K562 (cell line): ENCODE results near the gene PPT1. TPM values are rescaled to one million over a fixed set of nuclear protein-coding genes. Genes with fewer than 3 reads are reported as not detected.

Experiments
- CCAR2 ChIP-seq: fragments of 200-400 bp; formaldehyde crosslinking; IDR thresholded peaks from 2 replicates; pipeline ENCODE4 v1.6.1; 2017; ENCODE audit warnings: mild to moderate bottlenecking, low read depth, low read length
- ELF1 ChIP-seq: fragments of 200-800 bp; sonication (Bioruptor generic); IDR thresholded peaks from 2 replicates; pipeline ENCODE4 v1.6.1; 2016; ENCODE audit warnings: missing genetic modification characterization, missing compliant biosample characterization
- ELF2 ChIP-seq: fragments of 250-450 bp; sonication (Bioruptor Pico); IDR thresholded peaks from 2 replicates; pipeline ENCODE4 v1.5.0; 2021; ENCODE audit warnings: mild to moderate bottlenecking
- FOXK2 ChIP-seq, 2 experiments: fragments of 450-650 bp; IDR thresholded peaks in 1 of 2; conservative IDR thresholded peaks in 1 of 2; 2 replicates each; pipeline ENCODE4 v1.6.1; 2016; ENCODE audit warnings: low read depth in 2 of 2, mild to moderate bottlenecking in 1 of 2
- HDAC3 ChIP-seq: fragments of 450-650 bp; IDR thresholded peaks from 2 replicates; pipeline ENCODE4 v1.6.1; 2018; ENCODE audit warnings: borderline replicate concordance, mild to moderate bottlenecking, moderate library complexity; ENCODE audit not compliant: partially characterized antibody
- JUND ChIP-seq, 2 experiments: IDR thresholded peaks; 2 replicates in 1 of 2; 3 replicates in 1 of 2; pipeline ENCODE4 v1.6.1; 2011; ENCODE audit warnings: borderline replicate concordance in 2 of 2, low read depth in 2 of 2, low read length in 2 of 2, improper control_type of control experiment in 1 of 2, missing biosample characterization in 1 of 2, missing genetic modification characterization in 1 of 2, missing genetic modification reagents in 1 of 2
- NEUROD1 ChIP-seq: fragments of 150-350 bp; IDR thresholded peaks from 2 replicates; pipeline ENCODE4 v1.6.1; 2014; ENCODE audit warnings: borderline replicate concordance, low read length, low read depth; ENCODE audit not compliant: partially characterized antibody
- NFIC ChIP-seq: fragments of 450-650 bp; IDR thresholded peaks from 2 replicates; pipeline ENCODE4 v1.6.1; 2017; ENCODE audit warnings: mild to moderate bottlenecking, inconsistent platforms
- SMAD4 ChIP-seq: fragments of 250-450 bp; sonication (Bioruptor Pico); conservative IDR thresholded peaks from 2 replicates; pipeline ENCODE4 v1.8.0; 2021; ENCODE audit warnings: inconsistent platforms, mild to moderate bottlenecking, moderate library complexity
- SRSF3 ChIP-seq: fragments of 200-400 bp; formaldehyde crosslinking; IDR thresholded peaks from 2 replicates; pipeline ENCODE4 v1.6.1; 2016; ENCODE audit warnings: mild to moderate bottlenecking, low read length, moderate library complexity; ENCODE audit not compliant: insufficient read depth
- TBL1XR1 ChIP-seq, 2 experiments: IDR thresholded peaks; 2 replicates each; pipeline ENCODE4 v1.6.1; 2012; ENCODE audit warnings: improper control_type of control experiment in 2 of 2, low read length in 2 of 2, mild to moderate bottlenecking in 1 of 2
- TCF3 ChIP-seq: sonication (generic); formaldehyde crosslinking; IDR thresholded peaks from 2 replicates; pipeline ENCODE4 v1.4.0; 2020; ENCODE audit warnings: mild to moderate bottlenecking, missing genetic modification reagents
- TRIM28 ChIP-seq: fragments of 450-650 bp; IDR thresholded peaks from 2 replicates; pipeline ENCODE4 v1.6.1; 2017
- ZFP91 ChIP-seq: sonication (generic); formaldehyde crosslinking; IDR thresholded peaks from 2 replicates; pipeline ENCODE4 v1.8.0; 2022; ENCODE audit warnings: mild to moderate bottlenecking, missing genetic modification reagents
- ZNF253 ChIP-seq: fragments of 250-450 bp; sonication (Bioruptor Pico); conservative IDR thresholded peaks from 2 replicates; pipeline ENCODE4 v1.6.1; 2021; ENCODE audit warnings: mild to moderate bottlenecking
- polyA plus RNA-seq, 8 experiments: library from polyadenylated mRNA; depleted of rRNA in 4 of 8; stranded (reverse) in 5 of 8; unstranded in 3 of 8; fragments of >200 nt; fragmentation: Nextera tagmentation in 2 of 8; fragmentation: Illumina TruSeq in 1 of 8; extraction: Ambion mirVana in 2 of 8; extraction: Trizol in 1 of 8; gene quantifications; 2 replicates each; pipeline versions ENCODE4 v1.2.1 to v1.2.3, GENCODE V29; 2011 to 2014; ENCODE audit warnings: inconsistent platforms in 1 of 8, missing spikeins in 1 of 8
- total RNA-seq, 7 experiments: library from RNA; depleted of rRNA in 6 of 7; stranded (reverse); fragments of >200 nt in 6 of 7; fragmentation: Illumina TruSeq in 2 of 7; extraction: Trizol in 2 of 7; gene quantifications; 2 replicates each; pipeline versions ENCODE4 v1.2.1 to v1.2.3, GENCODE V29; 2011 to 2021; ENCODE audit warnings: low replicate concordance in 1 of 7
- TF ChIP-seq, protein P1 (sequence below), 2 experiments: IDR thresholded peaks in 1 of 2; conservative IDR thresholded peaks in 1 of 2; 2 replicates each; pipeline ENCODE4 v1.6.1; 2016; ENCODE audit warnings: low read depth in 2 of 2, mild to moderate bottlenecking in 1 of 2, missing compliant biosample characterization in 1 of 2, missing genetic modification characterization in 1 of 2, moderate library complexity in 1 of 2
- TF ChIP-seq, protein P2 (sequence below): sonication (generic); formaldehyde crosslinking; IDR thresholded peaks from 2 replicates; pipeline ENCODE4 v1.8.1; 2023; ENCODE audit warnings: mild to moderate bottlenecking, missing genetic modification reagents
- TF ChIP-seq, protein P3 (sequence below): fragments of 250-450 bp; sonication (Bioruptor Pico); IDR thresholded peaks from 2 replicates; pipeline ENCODE4 v1.5.0; 2021; ENCODE audit warnings: mild to moderate bottlenecking, moderate library complexity

The PPT1 gene
- total and polyA plus RNA-seq, 9 of the 15 experiments (the other 6 are each of a cell fraction or from before 2014, with no cell fraction given): 72.2 to 285 (median 143) TPM

DNA sequence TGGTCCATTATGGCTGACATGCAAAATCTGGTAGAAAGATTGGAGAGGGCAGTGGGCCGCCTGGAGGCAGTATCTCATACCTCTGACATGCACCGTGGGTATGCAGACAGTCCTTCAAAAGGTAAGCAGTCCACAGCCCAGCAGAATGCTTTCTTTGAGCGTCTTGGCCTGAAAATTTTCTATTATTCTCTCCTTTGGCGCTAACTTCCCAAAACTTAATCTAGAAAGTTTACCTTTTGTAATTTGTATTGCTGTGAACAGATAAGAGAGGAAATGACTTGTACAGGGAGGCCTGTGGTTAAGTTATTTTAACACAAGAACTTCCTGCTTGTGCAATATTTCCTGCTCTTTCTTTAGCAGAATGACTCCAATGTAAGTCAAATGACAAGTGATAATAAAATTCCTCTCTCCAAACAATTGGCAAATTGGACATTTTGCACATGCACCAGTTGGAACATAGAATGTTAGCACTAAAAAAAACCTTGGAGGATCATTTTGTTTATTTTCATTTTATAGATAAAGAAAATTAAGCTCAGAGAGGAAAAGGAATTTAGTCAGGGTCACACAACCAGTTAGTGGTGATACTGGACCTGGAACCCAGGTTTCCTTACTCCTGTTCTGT lies 37.6 kb downstream of the PPT1 start (continued):
- TF ChIP-seq, protein P1, sequence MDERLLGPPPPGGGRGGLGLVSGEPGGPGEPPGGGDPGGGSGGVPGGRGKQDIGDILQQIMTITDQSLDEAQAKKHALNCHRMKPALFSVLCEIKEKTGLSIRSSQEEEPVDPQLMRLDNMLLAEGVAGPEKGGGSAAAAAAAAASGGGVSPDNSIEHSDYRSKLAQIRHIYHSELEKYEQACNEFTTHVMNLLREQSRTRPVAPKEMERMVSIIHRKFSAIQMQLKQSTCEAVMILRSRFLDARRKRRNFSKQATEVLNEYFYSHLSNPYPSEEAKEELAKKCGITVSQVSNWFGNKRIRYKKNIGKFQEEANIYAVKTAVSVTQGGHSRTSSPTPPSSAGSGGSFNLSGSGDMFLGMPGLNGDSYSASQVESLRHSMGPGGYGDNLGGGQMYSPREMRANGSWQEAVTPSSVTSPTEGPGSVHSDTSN (CRISPR knock-in tag; IDR thresholded peaks at IDR 0.05; ENCODE audit: low read depth): no peak
- TF ChIP-seq, protein P1 (tag; conservative IDR thresholded peaks at IDR 0.05; ENCODE audit: low read depth): no peak
- TF ChIP-seq TCF3 (peak; percentile 89), HDAC3 (peak; percentile 82), TBL1XR1 (IDR thresholded peaks at IDR 0.05; ENCODE audit: low read length in 2 of 2) (peak in 1 of 2 experiments; percentile 73; a peak in 2 of 4 replicates), ELF2 (CRISPR knock-in tag) (peak; percentile 63; the same call in 1 of the 2 replicates), TRIM28 (no peak), CCAR2 (no peak), ZFP91 (no peak), NEUROD1 (peak; percentile 78), SMAD4 (no peak; the same call in 1 of the 2 replicates), JUND (IDR thresholded peaks at IDR 0.05; ENCODE audit: borderline replicate concordance, low read depth, low read length) (peak; percentile 86), JUND (tag; IDR thresholded peaks at IDR 0.05; ENCODE audit: borderline replicate concordance, low read depth, low read length) (peak; percentile 63; the same call in 1 of the 3 replicates), SRSF3 (no peak), ZNF253 (no peak), FOXK2 (conservative IDR thresholded peaks at IDR 0.05 in 1 of 2, IDR thresholded peaks at IDR 0.05 in 1 of 2; ENCODE audit: low read depth in 2 of 2) (no peak), NFIC (no peak), ELF1 (peak; percentile 69)
- TF ChIP-seq, protein P2, sequence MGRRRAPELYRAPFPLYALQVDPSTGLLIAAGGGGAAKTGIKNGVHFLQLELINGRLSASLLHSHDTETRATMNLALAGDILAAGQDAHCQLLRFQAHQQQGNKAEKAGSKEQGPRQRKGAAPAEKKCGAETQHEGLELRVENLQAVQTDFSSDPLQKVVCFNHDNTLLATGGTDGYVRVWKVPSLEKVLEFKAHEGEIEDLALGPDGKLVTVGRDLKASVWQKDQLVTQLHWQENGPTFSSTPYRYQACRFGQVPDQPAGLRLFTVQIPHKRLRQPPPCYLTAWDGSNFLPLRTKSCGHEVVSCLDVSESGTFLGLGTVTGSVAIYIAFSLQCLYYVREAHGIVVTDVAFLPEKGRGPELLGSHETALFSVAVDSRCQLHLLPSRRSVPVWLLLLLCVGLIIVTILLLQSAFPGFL (CRISPR knock-in tag): no peak
- TF ChIP-seq, protein P3, sequence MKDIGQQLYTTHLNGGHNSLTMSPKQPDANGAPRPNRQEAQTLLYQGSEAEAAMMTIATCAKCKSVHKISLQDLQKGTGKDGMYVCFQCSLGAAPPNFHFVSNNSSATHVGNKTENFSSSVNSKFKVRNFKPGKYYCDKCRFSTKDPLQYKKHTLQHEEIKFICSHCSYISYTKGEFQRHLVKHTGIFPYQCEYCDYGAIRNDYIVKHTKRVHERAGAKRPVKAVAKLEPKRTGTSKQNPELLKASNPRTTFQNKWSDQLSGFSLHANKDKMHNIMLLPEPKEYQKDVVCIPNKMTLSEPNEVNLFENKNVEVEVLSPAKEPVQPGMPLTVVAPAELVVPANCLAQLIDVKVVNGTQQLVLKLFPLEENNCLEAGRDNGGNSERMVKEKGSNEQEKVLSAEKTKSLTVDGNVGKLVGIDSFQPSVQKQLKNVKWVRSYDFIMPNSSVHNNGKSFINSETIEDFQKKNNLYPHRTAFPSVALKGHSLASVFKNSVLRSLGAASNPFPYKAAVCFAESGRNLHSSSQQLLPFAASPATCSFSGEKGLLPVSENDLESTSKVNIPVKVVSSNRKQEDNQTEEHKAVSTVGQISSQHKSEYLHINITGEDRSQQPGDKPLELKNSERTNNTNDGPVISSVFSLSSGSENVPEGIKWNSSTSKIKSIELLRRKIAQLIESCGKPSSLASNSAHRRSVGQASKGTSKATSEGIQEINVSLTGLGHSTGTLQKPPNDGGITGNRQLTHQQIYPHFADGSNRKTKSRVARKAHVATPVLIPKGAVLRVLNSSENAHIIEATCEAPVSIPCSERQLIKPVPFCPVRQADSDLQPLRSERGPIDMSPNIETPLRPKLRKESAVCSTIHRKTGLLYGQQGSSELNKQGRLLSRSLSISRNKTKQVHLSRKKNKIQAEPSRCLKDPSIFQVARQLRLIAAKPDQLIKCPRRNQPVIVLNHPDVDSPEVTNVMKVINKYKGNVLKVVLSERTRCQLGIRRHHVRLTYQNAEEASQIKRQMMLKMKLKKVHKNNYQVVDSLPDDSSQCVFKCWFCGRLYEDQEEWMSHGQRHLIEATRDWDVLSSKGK (CRISPR knock-in tag): 0 out of 2 replicates have a peak, but pooled peaks have one; percentile 64
